Nucleus accumbens (tissue), 56 donors: Measurements from ENCODE around the gene TNS3.
"Not testable (repeated sequence)": the region's sequence is repeated elsewhere in the genome, so short reads cannot be mapped to it uniquely, and the experiment has no call there.

Experiments used
- DNase-seq, 56 donors: peaks; one replicate each; lab custom pipeline; 2025; lab: John Stamatoyannopoulos, UW

TNS3 gene

DNA sequence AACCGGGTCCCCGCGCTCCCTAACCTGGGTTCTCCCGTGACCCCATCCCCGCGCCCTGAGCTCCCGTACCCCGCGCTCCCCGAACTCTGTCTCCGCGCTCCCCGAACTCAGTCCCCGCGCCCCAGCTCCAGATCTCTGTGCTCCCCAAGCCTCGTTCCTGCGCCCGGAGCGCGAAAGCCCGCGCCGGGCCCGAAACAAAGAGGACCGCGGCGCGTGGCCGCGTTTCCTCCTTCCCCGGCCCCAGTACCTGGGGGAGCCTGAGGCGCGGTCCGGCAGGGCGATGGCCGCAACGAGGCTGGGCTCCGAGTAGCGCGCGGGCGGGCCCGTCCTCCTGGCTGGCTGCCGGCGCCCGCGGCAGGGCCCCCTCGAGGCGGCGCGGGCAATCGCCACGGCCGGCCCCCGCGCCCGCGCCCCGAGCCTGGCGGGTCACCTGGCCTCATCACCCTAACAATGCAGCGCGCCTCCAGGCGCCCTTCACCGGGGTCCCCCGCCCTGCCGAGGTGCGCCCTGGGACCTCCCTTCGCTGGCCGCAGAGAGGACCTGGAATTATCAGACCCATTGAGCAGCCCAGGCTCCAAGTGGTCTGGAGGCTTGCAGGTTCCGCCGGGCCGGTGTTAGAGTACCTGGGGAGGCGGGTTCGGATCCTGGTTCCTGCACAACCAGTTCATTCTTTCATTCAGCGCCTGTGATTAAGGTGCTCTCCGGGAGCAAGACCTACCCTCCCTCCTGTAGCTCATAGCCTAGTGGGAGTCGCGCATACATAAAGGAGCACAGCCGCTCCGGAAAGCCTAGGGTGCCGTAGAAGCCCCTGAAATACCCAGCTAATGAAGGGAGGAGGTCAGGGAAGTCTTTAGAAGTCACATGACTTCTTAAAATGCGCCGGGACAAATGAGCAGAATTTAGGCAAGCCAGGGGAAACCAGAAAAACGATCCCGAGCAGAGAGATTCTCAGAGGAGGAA lies at the start of gene TNS3:
Gene TNS3, minus strand, starts transcription at position 308 of the 960 bp plus-strand sequence. CDS start 142,475 bp downstream, outside the sequence.
- peak in 1 of 56 donors; percentile 42 for DNase-seq

DNA sequence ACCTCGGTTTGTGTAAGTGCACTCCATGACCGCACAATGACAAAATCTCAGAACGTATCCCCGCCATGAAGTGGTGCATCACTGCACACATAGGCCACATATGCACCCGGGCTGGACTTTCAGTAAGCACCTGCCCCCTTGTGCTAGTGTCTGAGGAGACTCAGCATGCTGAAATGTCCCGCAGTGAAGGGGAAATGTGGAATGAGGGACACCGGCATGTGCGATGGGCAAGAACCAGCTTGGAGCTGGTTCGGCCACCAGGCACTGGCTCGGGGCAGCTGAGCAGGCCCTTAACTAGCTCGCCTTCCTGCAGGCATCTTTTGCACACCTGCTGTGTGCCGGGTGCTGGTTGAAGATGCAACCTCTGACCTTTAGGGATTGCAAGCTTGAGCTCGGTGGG lies 49.8 kb upstream of the TNS3 start:
- DNase-seq: no peak

DNA sequence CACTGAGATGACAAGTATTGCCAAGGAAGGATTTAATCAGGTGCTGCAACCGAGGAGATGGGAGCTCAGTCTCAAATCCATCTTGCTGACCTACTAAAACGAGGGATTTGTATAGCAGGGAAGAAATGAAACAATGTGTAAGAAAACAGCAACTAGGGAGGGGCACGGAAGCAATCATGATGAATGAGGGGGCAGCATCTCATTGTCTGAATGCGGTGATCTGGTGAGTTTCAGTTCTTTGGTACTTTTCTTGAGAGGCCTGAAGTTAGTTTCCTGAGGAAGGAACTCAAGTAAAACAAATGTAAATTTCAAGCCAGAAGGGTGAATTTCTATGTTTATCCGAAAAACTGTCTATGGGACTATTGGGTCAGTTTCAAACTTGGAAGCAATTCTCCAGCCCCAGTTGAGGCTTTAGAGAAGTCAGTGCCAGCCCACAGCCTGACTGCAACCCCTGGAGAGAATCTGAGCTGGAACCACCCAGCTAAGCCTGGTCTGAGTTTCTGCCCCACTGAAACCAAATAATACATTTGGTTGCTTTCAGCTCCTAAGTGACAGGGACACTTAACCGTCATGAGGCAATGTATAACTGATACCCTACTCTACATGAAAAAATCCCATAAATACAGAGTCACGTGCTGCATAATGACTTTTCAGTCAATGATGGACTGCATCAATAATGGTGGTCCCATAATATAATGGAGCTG lies 45.8 kb upstream of the TNS3 start:
- DNase-seq: no peak

DNA sequence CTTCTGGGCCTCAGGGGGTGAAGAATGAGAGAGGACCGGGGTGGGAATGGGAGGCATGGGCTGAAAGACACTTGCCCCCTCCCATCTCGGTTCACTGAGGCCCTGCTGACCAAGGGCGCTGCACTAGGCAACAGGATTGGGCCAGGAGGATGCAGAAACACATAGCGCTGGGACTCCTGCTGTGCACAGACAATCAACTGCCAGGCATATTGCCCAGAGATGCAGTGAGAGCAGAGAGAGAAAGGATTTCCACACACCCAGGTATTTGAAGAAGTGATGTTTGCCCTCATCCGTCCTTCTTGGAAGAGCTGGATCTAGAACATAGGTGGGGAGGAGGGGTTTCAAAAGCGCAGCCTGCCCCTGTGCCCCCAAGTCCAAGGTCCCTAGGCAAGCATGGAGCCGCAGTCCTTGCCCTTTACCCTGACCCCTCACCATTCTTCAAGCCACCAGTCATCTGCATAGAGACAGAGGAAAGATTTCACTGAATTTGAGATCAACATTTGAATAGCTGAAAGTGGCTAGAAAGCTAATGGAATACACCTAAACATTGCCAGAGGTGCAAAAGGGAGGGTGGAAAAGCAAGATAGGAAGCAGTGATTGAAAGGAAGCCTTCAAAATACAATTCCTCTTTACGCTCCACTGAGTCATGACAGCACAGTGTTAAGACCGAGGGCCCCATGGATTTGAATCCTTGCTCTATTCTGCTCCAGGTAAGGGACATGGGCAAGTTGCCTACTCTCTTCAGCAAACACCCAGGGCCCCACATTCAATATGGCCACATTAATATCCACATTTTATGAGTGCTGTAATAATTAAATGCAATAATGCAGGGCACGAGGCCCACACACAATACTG lies 44.2 kb upstream of the TNS3 start:
- DNase-seq: no peak

DNA sequence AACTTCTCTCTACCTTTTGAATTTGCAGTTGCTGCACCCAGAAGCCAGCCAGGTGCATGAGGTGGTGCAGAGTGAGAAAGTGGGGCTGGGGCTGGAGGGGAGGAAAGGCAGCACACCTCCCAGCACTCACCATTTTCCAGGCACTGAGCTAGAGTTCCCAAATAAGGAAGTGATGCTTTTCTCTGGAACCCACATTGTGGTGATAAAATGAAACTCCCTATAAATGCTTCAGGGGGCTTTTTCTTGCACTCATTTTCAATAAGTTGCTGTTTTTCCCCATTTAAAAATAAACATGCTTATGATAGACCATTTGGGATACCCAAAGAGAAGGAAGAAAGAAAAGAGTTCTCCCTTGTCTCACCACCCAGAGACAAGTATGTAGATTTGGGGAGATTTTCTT lies 42.8 kb upstream of the TNS3 start:
- DNase-seq: no peak

DNA sequence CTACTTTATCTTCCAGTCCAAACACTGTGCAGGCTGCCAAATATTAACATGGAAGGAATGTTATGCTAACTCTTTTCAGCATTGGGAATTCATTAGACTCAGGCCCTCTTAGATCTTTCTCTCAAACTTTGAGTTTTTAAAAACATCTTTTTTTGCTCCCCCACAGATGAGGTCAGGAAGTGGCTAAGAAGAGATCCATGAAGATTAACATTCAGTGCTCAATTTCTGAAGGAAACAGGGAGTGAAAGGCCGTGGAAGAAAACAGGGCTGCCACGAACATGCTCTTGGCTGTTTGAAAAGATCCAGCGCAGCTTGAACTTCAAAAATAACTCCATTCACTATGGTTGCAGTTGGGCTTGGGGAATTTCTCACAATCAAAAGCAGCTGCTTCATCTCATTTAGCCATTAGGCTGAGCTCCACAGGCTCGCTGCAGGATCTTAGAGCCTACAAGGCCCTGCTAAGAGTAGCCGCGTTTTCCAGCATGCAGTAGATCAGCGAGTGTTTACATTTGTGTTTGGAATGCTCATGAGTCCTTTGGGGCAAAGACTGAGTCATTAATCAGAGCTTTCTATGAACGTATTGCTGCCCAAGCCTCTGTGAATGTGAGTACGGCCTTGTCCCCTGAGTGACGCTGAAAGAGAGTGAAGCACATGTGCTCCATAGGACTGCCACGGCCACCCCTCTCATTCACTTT lies 41.2 kb upstream of the TNS3 start:
- no peak for DNase-seq

DNA sequence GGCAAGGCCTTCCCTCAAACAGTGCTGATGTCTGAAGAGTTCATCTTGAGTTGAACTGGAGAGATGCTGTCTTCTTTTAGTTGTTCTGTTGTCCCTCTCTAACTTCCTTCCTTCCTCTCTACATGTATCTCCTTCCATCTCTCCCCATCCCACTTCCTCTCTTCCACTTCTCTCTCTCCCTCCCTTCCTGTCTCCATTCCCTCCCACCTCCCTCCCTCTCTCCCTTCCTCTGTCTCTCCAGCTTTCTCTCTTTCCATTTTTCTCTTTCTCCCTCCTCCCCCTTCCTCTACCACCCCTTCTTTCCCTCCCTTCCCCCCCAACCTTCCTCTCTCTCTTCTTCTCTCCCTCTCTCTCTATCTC lies 40.7 kb upstream of the TNS3 start:
- DNase-seq: no peak

DNA sequence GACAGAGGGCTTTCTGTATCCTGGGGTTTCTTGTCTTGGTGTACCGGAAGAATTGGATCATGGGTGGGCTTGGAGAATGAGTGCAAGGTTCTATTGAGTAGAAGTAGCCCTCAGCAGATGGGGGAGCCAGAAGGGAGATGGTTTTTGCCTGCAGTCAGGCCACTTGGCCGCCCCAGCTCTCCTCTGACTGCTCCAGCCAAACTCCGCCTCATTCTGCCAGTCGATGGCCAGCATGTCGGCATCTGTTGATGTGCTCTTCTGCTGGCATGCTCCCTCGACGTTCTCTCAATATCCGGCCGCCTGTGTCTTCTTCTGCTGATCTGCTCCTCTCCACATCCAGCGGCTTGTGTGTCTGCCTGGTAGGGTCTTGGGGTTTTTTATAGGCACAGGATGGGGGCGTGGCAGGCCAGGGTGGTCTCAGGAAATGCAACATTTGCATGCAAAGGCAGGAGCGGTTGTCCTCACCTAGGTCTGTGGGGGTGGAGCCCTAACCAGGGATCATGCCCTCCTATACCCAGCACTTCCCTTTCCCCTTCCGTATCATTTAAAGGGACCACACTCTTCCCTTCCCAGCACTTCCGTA lies 40.2 kb upstream of the TNS3 start:
- peak in 1 of 56 donors; percentile 27 for DNase-seq

DNA sequence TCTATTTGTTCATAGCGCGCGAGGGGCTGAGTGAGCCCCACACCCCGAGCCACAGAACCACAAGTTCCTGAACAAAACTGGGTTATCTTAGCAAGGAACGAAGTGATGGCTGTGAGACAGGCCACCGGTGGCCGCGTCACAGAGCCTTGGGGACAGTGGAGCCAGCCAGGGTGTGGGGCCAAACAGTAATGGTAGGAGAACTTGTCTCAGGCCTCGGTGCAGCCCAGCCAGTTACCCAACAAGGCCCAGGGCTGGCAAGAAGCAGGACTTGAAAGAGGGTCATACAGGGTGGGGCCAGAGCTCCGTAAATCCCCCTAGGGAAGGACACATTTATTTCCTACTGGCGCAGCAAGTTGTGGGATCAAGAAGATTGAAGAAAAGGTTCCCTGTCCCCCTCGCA lies 39.4 kb upstream of the TNS3 start:
- DNase-seq: no peak

DNA sequence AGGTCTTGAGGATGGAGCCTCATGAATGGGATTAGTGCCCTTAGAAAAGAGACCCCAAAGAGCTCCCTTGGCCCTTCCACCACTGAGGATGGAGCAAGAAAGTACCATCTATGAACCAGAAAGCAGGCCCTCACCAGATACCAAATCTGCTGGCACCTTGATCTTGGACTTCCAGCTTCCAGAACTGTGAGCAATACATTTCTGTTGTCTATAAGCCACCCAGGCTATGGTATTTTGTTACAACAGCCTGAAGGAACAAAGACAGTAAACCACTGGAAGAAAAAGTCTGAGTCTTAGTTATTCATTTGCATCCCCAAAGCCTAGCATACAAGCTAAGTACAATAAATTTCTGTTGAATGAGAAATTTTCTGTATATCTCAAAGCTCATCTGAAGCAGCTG lies 37.9 kb upstream of the TNS3 start:
- DNase-seq: no peak

DNA sequence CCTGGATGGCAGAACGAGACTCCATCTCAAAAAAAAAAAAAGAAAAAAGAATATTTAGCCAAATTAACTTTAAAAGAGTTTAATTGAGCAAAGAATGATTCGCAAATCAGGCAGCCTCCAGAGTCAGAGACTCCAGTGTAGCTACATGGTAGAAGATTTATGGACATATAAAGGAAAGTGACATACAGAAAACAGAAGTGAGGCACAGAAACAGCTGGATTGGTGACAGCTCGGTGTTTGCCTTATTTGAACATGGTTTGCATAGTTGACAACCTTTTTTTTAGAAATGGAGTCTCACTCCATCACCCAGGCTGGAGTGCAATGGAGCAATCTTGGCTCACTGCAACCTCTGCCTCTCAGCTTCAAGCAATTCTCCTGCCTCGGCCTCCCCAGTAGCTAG lies 35.2 kb upstream of the TNS3 start:
- DNase-seq: no peak

DNA sequence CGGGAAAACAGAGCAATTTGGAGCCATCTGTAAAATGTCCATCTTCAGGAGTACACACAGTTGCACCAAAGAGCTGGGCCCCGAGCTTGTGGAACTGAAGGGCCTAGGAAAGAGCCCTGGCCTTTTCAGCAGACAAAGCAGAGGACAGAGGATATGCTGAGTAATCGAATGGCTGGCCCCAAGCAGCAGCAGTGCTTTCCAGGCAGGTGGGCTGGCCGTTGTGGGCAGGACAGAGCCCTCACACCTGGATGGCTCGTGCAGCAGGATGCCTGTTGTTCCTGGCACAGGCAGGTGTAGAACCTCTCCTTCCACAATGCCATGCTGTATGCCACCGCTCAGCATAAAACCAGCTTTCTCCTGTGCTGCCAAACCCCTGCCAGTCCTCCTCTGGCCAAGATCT lies 32.5 kb upstream of the TNS3 start:
- DNase-seq: no peak

DNA sequence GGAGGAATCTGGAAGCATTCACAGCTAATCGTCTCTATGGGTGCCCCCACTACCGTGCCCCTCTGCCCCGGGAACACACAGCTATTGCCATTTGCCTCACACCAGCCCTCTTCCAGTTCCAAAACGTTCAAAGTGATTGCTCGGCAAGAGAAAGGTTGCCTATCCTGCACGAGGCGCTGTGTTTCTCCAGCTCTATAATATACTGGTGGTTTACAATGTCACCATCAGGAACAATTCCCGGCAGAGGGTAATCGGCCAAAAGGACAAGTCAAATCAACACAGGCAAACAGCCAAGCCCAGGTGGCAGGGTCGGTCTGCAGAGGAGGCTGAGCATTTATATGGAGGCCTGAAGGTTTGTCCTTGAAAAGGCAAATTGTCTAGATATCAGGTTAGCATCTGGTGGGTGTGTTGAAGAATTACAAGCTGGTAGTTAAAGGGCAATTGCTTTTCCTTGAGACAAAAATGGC lies 29.2 kb upstream of the TNS3 start:
- no peak for DNase-seq

DNA sequence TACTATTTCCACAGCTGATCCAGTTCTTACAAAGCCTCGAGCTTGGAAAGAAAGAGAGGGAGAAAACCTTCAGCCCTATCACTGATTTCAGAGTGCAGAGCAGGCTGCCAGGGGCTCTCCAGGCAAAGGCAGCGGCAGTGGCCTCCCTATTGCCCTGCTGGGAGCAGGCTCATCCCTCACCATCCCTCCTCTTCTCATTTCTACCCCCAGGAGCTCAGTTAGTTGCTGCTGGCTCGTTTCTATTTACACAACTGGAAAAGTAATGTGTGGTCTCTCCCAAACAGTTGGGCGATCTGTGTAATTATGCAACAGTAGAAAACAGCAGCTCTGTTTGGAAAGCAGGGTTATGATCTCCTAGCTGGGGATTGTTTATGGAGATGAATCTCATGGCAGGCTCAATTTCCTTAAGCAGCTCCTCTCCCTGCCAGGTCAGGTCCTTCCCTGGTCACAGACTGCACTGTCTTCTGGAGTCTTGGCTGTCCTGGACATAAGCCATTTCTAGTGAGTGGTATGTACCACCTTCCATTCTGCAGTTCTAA lies 28.7 kb upstream of the TNS3 start:
- no peak for DNase-seq

DNA sequence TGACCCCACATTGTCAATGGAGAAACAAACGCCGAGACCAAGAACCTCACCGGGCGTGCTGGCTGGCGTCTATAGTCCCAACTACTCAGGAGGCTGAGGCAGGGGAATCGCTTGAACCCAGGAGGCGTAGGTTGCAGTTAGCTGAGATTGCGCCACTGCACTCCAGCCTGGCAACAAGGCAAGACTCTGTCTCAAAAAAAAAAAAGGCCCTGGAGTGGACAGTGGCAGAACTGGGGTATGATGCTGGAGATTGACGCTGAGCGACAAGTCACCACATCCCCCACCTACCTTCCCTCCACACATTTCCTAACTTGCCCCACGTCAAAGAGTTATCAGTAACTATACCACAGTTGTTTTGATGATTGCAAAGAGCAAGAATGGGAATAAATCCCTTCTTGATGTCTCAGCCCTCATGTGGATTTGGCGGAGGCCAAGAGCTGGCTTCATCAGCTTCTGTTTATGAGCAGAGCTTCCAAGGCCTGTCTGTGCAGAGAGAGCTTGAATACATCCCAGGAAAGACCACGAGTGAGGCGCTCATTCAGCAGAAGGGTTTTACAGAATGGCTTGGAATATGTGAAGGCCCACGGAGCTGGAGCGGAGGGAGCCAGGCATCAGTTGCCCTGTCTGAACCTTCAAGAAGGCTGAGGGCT lies 28.0 kb upstream of the TNS3 start:
- peak in 2 of 56 donors; percentile 13 to 14 for DNase-seq

DNA sequence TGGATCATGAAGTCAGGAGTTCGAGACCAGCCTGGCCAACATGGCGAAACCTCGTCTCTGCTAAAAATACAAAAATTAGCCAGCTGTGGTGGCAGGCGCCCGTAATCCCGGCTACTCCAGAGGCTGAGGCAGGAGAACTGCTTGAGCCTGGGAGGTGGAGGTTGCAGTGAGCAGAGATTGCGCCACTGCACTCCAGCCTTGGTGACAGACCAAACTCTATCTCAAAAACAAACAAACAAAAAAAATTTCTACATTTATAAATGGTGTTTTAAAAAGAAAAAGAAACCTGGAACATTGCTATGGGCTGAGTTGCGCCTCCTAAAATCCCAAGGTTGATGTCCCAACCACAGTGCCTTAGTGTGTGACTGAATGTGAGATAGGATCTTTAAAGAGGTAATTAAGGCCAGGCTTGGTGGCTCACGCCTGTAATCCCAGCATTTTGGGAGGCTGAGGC lies 24.7 kb upstream of the TNS3 start:
- DNase-seq: not testable (repeated sequence)

DNA sequence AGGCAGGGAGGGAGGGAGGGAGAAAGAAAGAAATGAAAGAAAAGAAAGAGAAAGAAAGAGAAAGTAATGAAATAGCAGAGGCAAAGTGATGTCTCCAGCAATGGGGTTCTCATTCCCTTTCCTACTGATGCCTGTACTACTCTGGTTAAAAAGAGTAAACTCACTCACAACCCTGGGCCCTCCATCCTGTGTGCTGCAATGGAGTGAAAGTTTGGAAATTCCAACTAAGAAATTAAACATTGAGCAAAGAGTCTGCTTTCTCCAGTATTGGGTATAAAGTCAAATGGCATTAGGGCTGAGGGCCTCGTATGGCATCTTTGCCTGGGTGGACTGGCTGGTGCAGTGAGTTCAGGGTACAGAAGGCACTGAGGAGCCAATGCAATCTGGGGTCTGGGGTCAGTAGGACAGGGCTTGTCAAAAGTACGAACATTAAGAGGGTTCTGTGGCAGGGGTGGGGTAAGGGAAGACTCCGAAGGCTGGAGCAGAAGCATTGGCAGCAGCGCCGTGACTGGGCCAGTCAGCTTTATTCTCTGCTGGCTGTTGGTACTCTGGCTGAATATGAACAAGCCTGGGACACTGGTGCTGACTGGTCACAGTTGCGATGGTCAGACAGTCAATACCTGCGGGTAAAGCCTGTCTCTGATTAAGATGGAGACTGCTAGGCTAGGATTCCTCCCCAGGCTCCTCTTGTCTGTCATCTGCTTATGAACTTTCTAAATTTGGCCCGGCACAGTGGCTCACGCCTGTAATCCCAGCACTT lies 24.1 kb upstream of the TNS3 start:
- no peak for DNase-seq

DNA sequence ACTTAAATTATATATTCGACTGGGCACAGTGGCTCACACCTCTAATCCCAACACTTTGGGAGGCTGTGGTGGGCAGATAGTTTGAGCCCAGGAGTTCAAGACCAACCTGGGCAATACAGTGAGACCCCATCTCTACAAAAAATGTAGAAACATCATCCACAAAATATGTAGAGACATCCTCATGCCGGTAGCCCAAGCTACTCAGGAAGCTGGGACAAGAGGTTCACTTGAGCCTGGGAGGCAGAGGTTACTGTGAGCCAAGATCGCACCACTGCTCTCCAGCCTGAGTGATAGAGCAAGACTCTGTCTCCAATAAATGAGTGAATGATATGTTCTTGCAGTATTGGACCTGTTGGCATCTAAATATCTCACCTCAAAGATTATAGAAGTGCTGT lies 22.6 kb upstream of the TNS3 start:
- DNase-seq: no peak
